IMR-90 (cell line): Measurements from ENCODE around the gene AMIGO2. TPM values are rescaled to one million over a fixed set of nuclear protein-coding genes. Genes with fewer than 3 reads are reported as not detected.
A peak's percentile ranks its signal among the peaks of the same experiment; 100 is the strongest.

Experiments used
- ATAC-seq: fragments of 200-7000 bp; cut with Tn5 transposase; 2 replicates; pipeline ENCODE4 v1.9.1; 2020; ENCODE audit warnings: low read depth, mild to moderate bottlenecking, moderate library complexity
- BruUV-seq: library from RNA; stranded (reverse); fragments of 400-500 nt; replicated peaks from 2 replicates; lab custom pipeline; 2021; lab: Mats Ljungman, UMichigan
- CTCF ChIA-PET: fragments of 300-600 bp; formaldehyde crosslinking; extraction: SDS; loops from one replicate; lab custom pipeline; 2021; ENCODE audit warnings: antibody characterized with exemption; lab: Yijun Ruan, JAX
- POLR2A ChIA-PET: fragments of 300-600 bp; sonication (Branson Sonifier 250); formaldehyde crosslinking; loops from one replicate; lab custom pipeline; 2022; ENCODE audit warnings: antibody characterized with exemption; ENCODE audit not compliant: unreplicated experiment; lab: Charles Lee
- DNase-seq: peaks from one replicate; pipeline ENCODE4 v3.0.0; 2013
- H2AFZ ChIP-seq: replicated peaks from 2 replicates; pipeline ENCODE3; 2013; ENCODE audit warnings: low read length, mild to moderate bottlenecking; ENCODE audit not compliant: poor library complexity
- H2AK5ac ChIP-seq: 2 replicates; pipeline ENCODE4 v1.6.1; 2013; ENCODE audit warnings: low read depth, low read length, inconsistent platforms
- H2AK9ac ChIP-seq: replicated peaks from 2 replicates; pipeline ENCODE3; 2013; ENCODE audit warnings: mild to moderate bottlenecking, low read depth, low read length, moderate library complexity; ENCODE audit not compliant: poor library complexity
- H2BK120ac ChIP-seq: 2 replicates; pipeline ENCODE4 v1.6.1; 2013; ENCODE audit warnings: low read depth, low read length, inconsistent platforms
- H2BK15ac ChIP-seq: 3 replicates; pipeline ENCODE4 v1.6.1; 2013; ENCODE audit warnings: low read depth, low read length, inconsistent platforms
- H2BK20ac ChIP-seq: 2 replicates; pipeline ENCODE4 v1.6.1; 2013; ENCODE audit warnings: low read depth, mild to moderate bottlenecking, inconsistent platforms, low read length, moderate library complexity
- H2BK5ac ChIP-seq: 2 replicates; pipeline ENCODE4 v1.6.1; 2013; ENCODE audit warnings: mild to moderate bottlenecking, low read depth, low read length, inconsistent platforms; ENCODE audit not compliant: poor library complexity, severe bottlenecking
- H3K14ac ChIP-seq: replicated peaks from 2 replicates; pipeline ENCODE4 v1.6.1; 2013; ENCODE audit warnings: low read depth, low read length, inconsistent platforms
- H3K18ac ChIP-seq: 2 replicates; pipeline ENCODE4 v1.6.1; 2013; ENCODE audit warnings: low read depth, low read length, control low read depth
- H3K23ac ChIP-seq: 2 replicates; pipeline ENCODE4 v1.6.1; 2013; ENCODE audit warnings: low read depth, low read length, inconsistent platforms
- H3K27ac ChIP-seq: 2 replicates; pipeline ENCODE4 v1.5.1; 2013; ENCODE audit warnings: mild to moderate bottlenecking, control low read depth, low read length; ENCODE audit not compliant: insufficient read depth
- H3K27me3 ChIP-seq: 2 replicates; pipeline ENCODE4 v1.6.1; 2013; ENCODE audit warnings: low read length; ENCODE audit not compliant: control insufficient read depth, insufficient read depth
- H3K36me3 ChIP-seq: 2 replicates; pipeline ENCODE4 v1.6.1; 2013; ENCODE audit warnings: low read length, mixed read lengths; ENCODE audit not compliant: control insufficient read depth, insufficient read depth
- H3K4ac ChIP-seq: 2 replicates; pipeline ENCODE4 v1.6.1; 2013; ENCODE audit warnings: low read depth, low read length, inconsistent platforms
- H3K4me1 ChIP-seq: 2 replicates; pipeline ENCODE4 v1.6.1; 2013; ENCODE audit warnings: low read length, mixed read lengths; ENCODE audit not compliant: control insufficient read depth, insufficient read depth
- H3K4me2 ChIP-seq: 2 replicates; pipeline ENCODE4 v1.6.1; 2013; ENCODE audit warnings: low read depth, mild to moderate bottlenecking, control low read depth, low read length, moderate library complexity
- H3K4me3 ChIP-seq: 2 replicates; pipeline ENCODE4 v1.5.1; 2013; ENCODE audit warnings: low read depth, mild to moderate bottlenecking, control low read depth, low read length, moderate library complexity; ENCODE audit not compliant: insufficient read depth
- H3K56ac ChIP-seq: 2 replicates; pipeline ENCODE4 v1.6.1; 2013; ENCODE audit warnings: low read length, inconsistent platforms; ENCODE audit not compliant: insufficient read depth; ENCODE audit errors: extremely low read depth
- H3K79me1 ChIP-seq, 2 experiments: 2 replicates each; pipeline ENCODE4 v1.6.1; 2013; ENCODE audit warnings: low read length in 2 of 2, inconsistent platforms in 1 of 2, low read depth in 1 of 2
- H3K9ac ChIP-seq: 2 replicates; pipeline ENCODE4 v1.6.1; 2013; ENCODE audit warnings: low read depth, low read length, control low read depth
- H3K9me1 ChIP-seq: 2 replicates; pipeline ENCODE4 v1.6.1; 2013; ENCODE audit warnings: low read length, inconsistent platforms; ENCODE audit not compliant: insufficient read depth
- H3K9me3 ChIP-seq: 2 replicates; pipeline ENCODE4 v1.6.1; 2013; ENCODE audit warnings: low read length; ENCODE audit not compliant: control insufficient read depth, insufficient read depth
- H4K20me1 ChIP-seq: 2 replicates; pipeline ENCODE4 v1.6.1; 2013; ENCODE audit warnings: low read length, inconsistent platforms; ENCODE audit not compliant: insufficient read depth
- H4K5ac ChIP-seq: 2 replicates; pipeline ENCODE4 v1.6.1; 2013; ENCODE audit warnings: mild to moderate bottlenecking, low read depth, low read length, control low read depth
- H4K8ac ChIP-seq, 2 experiments: 2 replicates each; pipeline ENCODE4 v1.6.1; 2013; ENCODE audit warnings: low read depth in 2 of 2, low read length in 2 of 2, control low read depth in 1 of 2, inconsistent platforms in 1 of 2
- H4K91ac ChIP-seq: 2 replicates; pipeline ENCODE4 v1.6.1; 2013; ENCODE audit warnings: low read depth, low read length, inconsistent platforms; ENCODE audit not compliant: insufficient read depth
- BHLHE40 ChIP-seq: fragments of 150-350 bp; IDR thresholded peaks from 2 replicates; pipeline ENCODE4 v1.6.1; 2016; ENCODE audit warnings: mild to moderate bottlenecking, low read depth, low read length
- CEBPB ChIP-seq: IDR thresholded peaks from 2 replicates; pipeline ENCODE4 v1.6.1; 2012; ENCODE audit warnings: low read depth, low read length, improper control_type of control experiment
- MAFK ChIP-seq: IDR thresholded peaks from 2 replicates; pipeline ENCODE4 v1.6.1; 2012; ENCODE audit warnings: low read depth, low read length, improper control_type of control experiment
- MXI1 ChIP-seq: IDR thresholded peaks from 2 replicates; pipeline ENCODE4 v1.6.1; 2012; ENCODE audit warnings: low read depth, mild to moderate bottlenecking, low read length, moderate library complexity, borderline replicate concordance
- NFE2L2 ChIP-seq: fragments of 150-350 bp; IDR thresholded peaks from 2 replicates; pipeline ENCODE4 v1.6.1; 2016; ENCODE audit warnings: low read depth, mild to moderate bottlenecking, low read length
- RAD21 ChIP-seq: IDR thresholded peaks from 2 replicates; pipeline ENCODE4 v1.6.1; 2012; ENCODE audit warnings: low read length, improper control_type of control experiment
- RCOR1 ChIP-seq: IDR thresholded peaks from 2 replicates; pipeline ENCODE4 v1.6.1; 2012; ENCODE audit warnings: mild to moderate bottlenecking, low read length, improper control_type of control experiment; ENCODE audit not compliant: insufficient replicate concordance
- RFX5 ChIP-seq: IDR thresholded peaks from 2 replicates; pipeline ENCODE4 v1.8.0; 2012; ENCODE audit warnings: low read depth, mild to moderate bottlenecking, low read length, moderate library complexity
- SMC3 ChIP-seq: fragments of 150-350 bp; IDR thresholded peaks from 2 replicates; pipeline ENCODE4 v1.6.1; 2016; ENCODE audit warnings: low read depth, mild to moderate bottlenecking, antibody characterized with exemption, low read length, moderate library complexity
- WGBS, 2 experiments: methylation state at CpG; one replicate each; pipeline versions ENCODE4 v1.1.5 to v1.1.7; 2013; ENCODE audit warnings: missing lambda C conversion rate in 2 of 2; ENCODE audit not compliant: insufficient read length in 1 of 2; ENCODE audit errors: extremely low coverage in 2 of 2; 5-methylcytosine and 5-hydroxymethylcytosine counted together
- dilution Hi-C: fragments of 300-500 bp; cut with HindIII; formaldehyde crosslinking; loops from one replicate; pipeline ENCODE4 v1.14.3; 2018; ENCODE audit warnings: low sequenced_read_pairs; ENCODE audit not compliant: unreplicated experiment
- in situ Hi-C: fragments of 300-500 bp; cut with MboI; formaldehyde crosslinking; loops from 3 replicates; pipeline ENCODE4 v1.14.3; 2019; ENCODE audit warnings: low sequenced_read_pairs, inconsistent platforms, mixed read lengths
- intact Hi-C: fragments of 100-400 bp; cut with micrococcal nuclease; formaldehyde crosslinking; loops from 2 replicates; pipeline ENCODE4 v1.10.0; 2022
- polyA plus RNA-seq, 3 experiments: library from polyadenylated mRNA; depleted of rRNA; stranded (reverse); fragments of >200 nt; gene quantifications; 2 replicates each; pipeline ENCODE4 v1.2.3, GENCODE V29; 2012; ENCODE audit warnings: low replicate concordance in 1 of 3
- total RNA-seq: library from RNA; depleted of rRNA; stranded (reverse); fragments of >200 nt; gene quantifications from 2 replicates; pipeline ENCODE4 v1.2.3, GENCODE V29; 2012
- TF ChIP-seq, protein P1 (sequence below): fragments of 150-350 bp; IDR thresholded peaks from 2 replicates; pipeline ENCODE4 v1.6.1; 2017; ENCODE audit warnings: mild to moderate bottlenecking, antibody characterized with exemption, low read length, low read depth
- TF ChIP-seq, protein P2 (sequence below): fragments of 150-350 bp; IDR thresholded peaks from 2 replicates; pipeline ENCODE4 v1.6.1; 2016; ENCODE audit warnings: low read depth, mild to moderate bottlenecking, low read length, moderate library complexity, borderline replicate concordance
- TF ChIP-seq, protein P3 (sequence below): conservative IDR thresholded peaks from 2 replicates; pipeline ENCODE4 v1.5.1; 2012; ENCODE audit warnings: mild to moderate bottlenecking, low read depth, low read length, improper control_type of control experiment

AMIGO2 gene
- total and polyA plus RNA-seq, 2 of the 4 experiments (the other 2 are of a cell fraction), result 20.1 to 32.6 TPM

DNA sequence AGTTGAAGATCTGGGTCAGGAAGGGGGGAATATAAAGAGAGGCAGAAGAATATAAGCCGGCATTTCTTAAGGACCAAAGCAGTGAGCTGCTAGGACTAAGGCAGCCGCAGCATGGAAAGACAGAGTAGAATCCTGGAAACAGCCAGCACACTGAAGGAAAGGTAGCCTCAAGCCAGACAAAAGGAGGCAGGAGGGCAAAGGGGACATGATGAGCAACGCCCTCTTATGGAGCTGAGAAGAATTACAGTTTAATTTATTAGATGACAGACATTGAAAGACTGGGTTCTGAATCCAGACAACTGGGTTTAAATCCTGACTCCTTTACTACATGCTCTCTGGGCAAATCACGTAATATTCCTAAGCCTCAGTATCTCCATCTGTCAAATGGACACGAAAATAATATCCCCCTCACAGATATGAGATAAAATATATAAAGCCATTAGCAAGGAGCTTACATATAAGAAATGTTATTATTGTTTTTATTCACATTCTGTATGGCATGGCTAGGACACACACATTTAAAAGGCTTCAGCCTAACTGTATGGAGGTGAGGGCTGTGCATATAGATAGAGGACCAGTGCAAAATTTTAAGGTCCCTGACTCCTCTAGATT, 8.4 kb downstream of the AMIGO2 start:
- no peaks in the 10 kb centered on the region for H3K27me3 ChIP-seq
- no peak overlapping the region for H3K4me2 ChIP-seq
- no peak overlapping the region for H3K4ac ChIP-seq
- peaks cover 0 to 16% of the 10 kb centered on the region in 2 experiments; a peak in 2 of 4 replicates for H3K79me1 ChIP-seq
- intact Hi-C loops, result no loop called here
- no peak overlapping the region for H2BK120ac ChIP-seq
- no TSS peak for BruUV-seq
- DNase-seq (no peak), ATAC-seq (no peak)
- no peak overlapping the region for H2AK5ac ChIP-seq
- no peaks in the 10 kb centered on the region for H3K4me1 ChIP-seq
- no peak overlapping the region for H4K5ac ChIP-seq
- CTCF ChIA-PET, result interaction anchor here (1.1 to 2.6 kb wide), 3 partner anchors 8 to 213 kb away, joined by 3 to 8 read pairs (median 3); partner anchors contain the start of genes AMIGO2 and PCED1B
- in situ Hi-C loops, result loop anchor here (10.0 kb wide), 1 partner anchor 323 kb away; no protein-coding TSS in a partner anchor
- no peak overlapping the region for H3K27ac ChIP-seq
- WGBS, 2 experiments, result 86% methylated on average over 2 of the region's 5 CpGs; no CpG with 5 or more reads in 1 of the 2 experiments
- no peaks in the 10 kb centered on the region for H3K9me3 ChIP-seq
- H2AK9ac ChIP-seq, result no peak overlapping the region
- H4K91ac ChIP-seq, result no peak overlapping the region
- H3K23ac ChIP-seq, result no peak overlapping the region
- H3K56ac ChIP-seq, result no peak overlapping the region
- H2BK20ac ChIP-seq, result no peak overlapping the region
- no peak overlapping the region for H3K14ac ChIP-seq
- no peak overlapping the region for H2BK15ac ChIP-seq
- TF ChIP-seq NFE2L2 (no peak), MXI1 (no peak), RCOR1 (no peak), SMC3 (peak; percentile 13; the same call in 1 of the 2 replicates), RFX5 (no peak), CEBPB (no peak), MAFK (no peak), BHLHE40 (no peak), RAD21 (no peak)
- TF ChIP-seq, protein P1, sequence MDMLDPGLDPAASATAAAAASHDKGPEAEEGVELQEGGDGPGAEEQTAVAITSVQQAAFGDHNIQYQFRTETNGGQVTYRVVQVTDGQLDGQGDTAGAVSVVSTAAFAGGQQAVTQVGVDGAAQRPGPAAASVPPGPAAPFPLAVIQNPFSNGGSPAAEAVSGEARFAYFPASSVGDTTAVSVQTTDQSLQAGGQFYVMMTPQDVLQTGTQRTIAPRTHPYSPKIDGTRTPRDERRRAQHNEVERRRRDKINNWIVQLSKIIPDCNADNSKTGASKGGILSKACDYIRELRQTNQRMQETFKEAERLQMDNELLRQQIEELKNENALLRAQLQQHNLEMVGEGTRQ, result no peak
- TF ChIP-seq, protein P2, sequence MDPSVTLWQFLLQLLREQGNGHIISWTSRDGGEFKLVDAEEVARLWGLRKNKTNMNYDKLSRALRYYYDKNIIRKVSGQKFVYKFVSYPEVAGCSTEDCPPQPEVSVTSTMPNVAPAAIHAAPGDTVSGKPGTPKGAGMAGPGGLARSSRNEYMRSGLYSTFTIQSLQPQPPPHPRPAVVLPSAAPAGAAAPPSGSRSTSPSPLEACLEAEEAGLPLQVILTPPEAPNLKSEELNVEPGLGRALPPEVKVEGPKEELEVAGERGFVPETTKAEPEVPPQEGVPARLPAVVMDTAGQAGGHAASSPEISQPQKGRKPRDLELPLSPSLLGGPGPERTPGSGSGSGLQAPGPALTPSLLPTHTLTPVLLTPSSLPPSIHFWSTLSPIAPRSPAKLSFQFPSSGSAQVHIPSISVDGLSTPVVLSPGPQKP, result no peak
- TF ChIP-seq, protein P3, sequence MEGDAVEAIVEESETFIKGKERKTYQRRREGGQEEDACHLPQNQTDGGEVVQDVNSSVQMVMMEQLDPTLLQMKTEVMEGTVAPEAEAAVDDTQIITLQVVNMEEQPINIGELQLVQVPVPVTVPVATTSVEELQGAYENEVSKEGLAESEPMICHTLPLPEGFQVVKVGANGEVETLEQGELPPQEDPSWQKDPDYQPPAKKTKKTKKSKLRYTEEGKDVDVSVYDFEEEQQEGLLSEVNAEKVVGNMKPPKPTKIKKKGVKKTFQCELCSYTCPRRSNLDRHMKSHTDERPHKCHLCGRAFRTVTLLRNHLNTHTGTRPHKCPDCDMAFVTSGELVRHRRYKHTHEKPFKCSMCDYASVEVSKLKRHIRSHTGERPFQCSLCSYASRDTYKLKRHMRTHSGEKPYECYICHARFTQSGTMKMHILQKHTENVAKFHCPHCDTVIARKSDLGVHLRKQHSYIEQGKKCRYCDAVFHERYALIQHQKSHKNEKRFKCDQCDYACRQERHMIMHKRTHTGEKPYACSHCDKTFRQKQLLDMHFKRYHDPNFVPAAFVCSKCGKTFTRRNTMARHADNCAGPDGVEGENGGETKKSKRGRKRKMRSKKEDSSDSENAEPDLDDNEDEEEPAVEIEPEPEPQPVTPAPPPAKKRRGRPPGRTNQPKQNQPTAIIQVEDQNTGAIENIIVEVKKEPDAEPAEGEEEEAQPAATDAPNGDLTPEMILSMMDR, result peak; percentile 36
- no peak overlapping the region for H3K18ac ChIP-seq
- no peak overlapping the region for H4K8ac ChIP-seq
- no peak overlapping the region for H3K4me3 ChIP-seq
- no peaks in the 10 kb centered on the region for H4K20me1 ChIP-seq
- no peak overlapping the region for H2AFZ ChIP-seq
- POLR2A ChIA-PET, result no interaction called here
- no peaks in the 10 kb centered on the region for H3K36me3 ChIP-seq
- H3K9ac ChIP-seq, result no peak overlapping the region
- dilution Hi-C loops, result no loop called here
- H2BK5ac ChIP-seq, result no peak overlapping the region
- H3K9me1 ChIP-seq, result peaks cover 3% of the 10 kb centered on the region; the same call in 1 of the 2 replicates
